CD14-positive monocyte (primary cell): ENCODE data around the gene FOXD4. TPM values are rescaled to one million over a fixed set of nuclear protein-coding genes. Genes with fewer than 3 reads are reported as not detected.
"Not testable (repeated sequence)": the region's sequence is repeated elsewhere in the genome, so short reads cannot be mapped to it uniquely, and the experiment has no call there.

ENCODE experiments used
- DNase-seq, 3 donors: peaks; one replicate each; pipeline ENCODE4 v3.0.0-alpha.2; 2011 to 2022
- H2AFZ ChIP-seq: 2 replicates; pipeline ENCODE4 v1.6.0; 2012; ENCODE audit warnings: mild to moderate bottlenecking, low read depth, low read length, inconsistent platforms; ENCODE audit not compliant: insufficient read depth, poor library complexity, severe bottlenecking
- H3K27ac ChIP-seq, 2 donors: 1 replicate in 1 of 2; 2 replicates in 1 of 2; pipeline ENCODE4 v1.5.1; 2012 to 2013; ENCODE audit warnings: low read length in 2 of 2, control low read depth in 1 of 2, inconsistent platforms in 1 of 2, low read depth in 1 of 2, mild to moderate bottlenecking in 1 of 2
- H3K27me3 ChIP-seq, 2 donors: one replicate each; pipeline versions ENCODE4 v1.6.0 to v1.6.1; 2011 to 2013; ENCODE audit warnings: low read length in 2 of 2; ENCODE audit not compliant: control insufficient read depth in 2 of 2, insufficient read depth in 2 of 2
- H3K36me3 ChIP-seq, 2 donors: replicated peaks in 1 of 2; 1 replicate in 1 of 2; 2 replicates in 1 of 2; pipeline versions ENCODE4 v1.5.1 to v1.6.1; 2012 to 2013; ENCODE audit warnings: low read length in 2 of 2, control low read depth in 1 of 2, inconsistent platforms in 1 of 2, mild to moderate bottlenecking in 1 of 2; ENCODE audit not compliant: insufficient read depth in 2 of 2, control insufficient read depth in 1 of 2
- H3K4me1 ChIP-seq, 2 donors: 1 replicate in 1 of 2; 2 replicates in 1 of 2; pipeline versions ENCODE4 v1.5.1 to v1.6.1; 2012 to 2013; ENCODE audit warnings: low read length in 2 of 2, control low read depth in 1 of 2, inconsistent platforms in 1 of 2, mild to moderate bottlenecking in 1 of 2, moderate library complexity in 1 of 2; ENCODE audit not compliant: insufficient read depth in 2 of 2, control insufficient read depth in 1 of 2
- H3K4me2 ChIP-seq: replicated peaks from 2 replicates; pipeline ENCODE3; 2012; ENCODE audit warnings: low read length, moderate library complexity, mild to moderate bottlenecking; ENCODE audit not compliant: poor library complexity, severe bottlenecking; ENCODE audit errors: extremely low read depth
- H3K4me3 ChIP-seq, 3 experiments: fragments of 200-600 bp in 1 of 3; sonication (generic) in 1 of 3; replicated peaks in 1 of 3; 1 replicate in 2 of 3; 2 replicates in 1 of 3; pipeline ENCODE4 v1.5.1; 2011 to 2013; ENCODE audit warnings: low read length in 3 of 3, mild to moderate bottlenecking in 3 of 3, control low read depth in 2 of 3, low read depth in 2 of 3, inconsistent platforms in 1 of 3, moderate library complexity in 1 of 3
- H3K79me2 ChIP-seq: 2 replicates; pipeline ENCODE4 v1.6.0; 2012; ENCODE audit warnings: mild to moderate bottlenecking, control low read depth, inconsistent platforms, low read length, moderate library complexity; ENCODE audit not compliant: insufficient read depth
- H3K9ac ChIP-seq: 2 replicates; pipeline ENCODE4 v1.6.0; 2017; ENCODE audit warnings: low read length, mild to moderate bottlenecking; ENCODE audit not compliant: insufficient read depth, poor library complexity, severe bottlenecking
- H3K9me3 ChIP-seq, 2 donors: replicated peaks in 1 of 2; 1 replicate in 1 of 2; 2 replicates in 1 of 2; pipeline versions ENCODE4 v1.5.1 to v1.6.1; 2012 to 2013; ENCODE audit warnings: low read length in 2 of 2, control low read depth in 1 of 2; ENCODE audit not compliant: control insufficient read depth in 1 of 2, insufficient read depth in 1 of 2
- H4K20me1 ChIP-seq: 2 replicates; pipeline ENCODE4 v1.6.0; 2012; ENCODE audit warnings: mild to moderate bottlenecking, low read length, control low read depth, moderate library complexity; ENCODE audit not compliant: insufficient read depth
- H3K27ac Mint-ChIP-seq, 7 donors: one replicate each; pipeline ENCODE4 v1.8.0; 2020; ENCODE audit warnings: mild to moderate bottlenecking in 7 of 7, mixed read lengths in 7 of 7, moderate library complexity in 6 of 7, inconsistent platforms in 2 of 7
- H3K27me3 Mint-ChIP-seq, 3 donors: one replicate each; pipeline ENCODE4 v1.8.0; 2021 to 2022; ENCODE audit warnings: low read depth in 3 of 3, mild to moderate bottlenecking in 3 of 3, mixed read lengths in 3 of 3, moderate library complexity in 3 of 3, inconsistent platforms in 1 of 3
- H3K36me3 Mint-ChIP-seq, 2 donors: one replicate each; pipeline ENCODE4 v1.8.0; 2020; ENCODE audit warnings: mixed read lengths in 2 of 2, inconsistent platforms in 1 of 2, mild to moderate bottlenecking in 1 of 2
- H3K4me1 Mint-ChIP-seq: one replicate; pipeline ENCODE4 v1.8.0; 2020; ENCODE audit warnings: mild to moderate bottlenecking, mixed read lengths
- H3K4me3 Mint-ChIP-seq, 2 donors: one replicate each; pipeline ENCODE4 v1.8.0; 2020; ENCODE audit warnings: mild to moderate bottlenecking in 2 of 2, mixed read lengths in 2 of 2, moderate library complexity in 1 of 2
- H3K9me3 Mint-ChIP-seq, 7 donors: one replicate each; pipeline ENCODE4 v1.8.0; 2020 to 2022; ENCODE audit warnings: mixed read lengths in 7 of 7, mild to moderate bottlenecking in 6 of 7, moderate library complexity in 6 of 7, inconsistent platforms in 2 of 7
- WGBS: methylation state at CpG from one replicate; pipeline ENCODE4 v1.1.5; 2013; ENCODE audit warnings: missing lambda C conversion rate; ENCODE audit not compliant: insufficient coverage; 5-methylcytosine and 5-hydroxymethylcytosine counted together
- intact Hi-C, 2 donors: fragments of 100-400 bp; cut with micrococcal nuclease; formaldehyde crosslinking; loops; one replicate each; pipeline versions ENCODE4 v1.15.0 to v1.15.1; 2023
- polyA plus RNA-seq, 3 donors: library from polyadenylated mRNA; depleted of rRNA in 1 of 3; unstranded in 2 of 3; stranded (reverse) in 1 of 3; fragments of 300-500 nt in 2 of 3; fragments of >200 nt in 1 of 3; fragmentation: Illumina TruSeq in 2 of 3; gene quantifications; 1 replicate in 2 of 3; 2 replicates in 1 of 3; pipeline ENCODE4 v1.2.3, GENCODE V29; 2012 to 2021

The FOXD4 gene
- polyA plus RNA-seq, 3 donors: not detected

DNA sequence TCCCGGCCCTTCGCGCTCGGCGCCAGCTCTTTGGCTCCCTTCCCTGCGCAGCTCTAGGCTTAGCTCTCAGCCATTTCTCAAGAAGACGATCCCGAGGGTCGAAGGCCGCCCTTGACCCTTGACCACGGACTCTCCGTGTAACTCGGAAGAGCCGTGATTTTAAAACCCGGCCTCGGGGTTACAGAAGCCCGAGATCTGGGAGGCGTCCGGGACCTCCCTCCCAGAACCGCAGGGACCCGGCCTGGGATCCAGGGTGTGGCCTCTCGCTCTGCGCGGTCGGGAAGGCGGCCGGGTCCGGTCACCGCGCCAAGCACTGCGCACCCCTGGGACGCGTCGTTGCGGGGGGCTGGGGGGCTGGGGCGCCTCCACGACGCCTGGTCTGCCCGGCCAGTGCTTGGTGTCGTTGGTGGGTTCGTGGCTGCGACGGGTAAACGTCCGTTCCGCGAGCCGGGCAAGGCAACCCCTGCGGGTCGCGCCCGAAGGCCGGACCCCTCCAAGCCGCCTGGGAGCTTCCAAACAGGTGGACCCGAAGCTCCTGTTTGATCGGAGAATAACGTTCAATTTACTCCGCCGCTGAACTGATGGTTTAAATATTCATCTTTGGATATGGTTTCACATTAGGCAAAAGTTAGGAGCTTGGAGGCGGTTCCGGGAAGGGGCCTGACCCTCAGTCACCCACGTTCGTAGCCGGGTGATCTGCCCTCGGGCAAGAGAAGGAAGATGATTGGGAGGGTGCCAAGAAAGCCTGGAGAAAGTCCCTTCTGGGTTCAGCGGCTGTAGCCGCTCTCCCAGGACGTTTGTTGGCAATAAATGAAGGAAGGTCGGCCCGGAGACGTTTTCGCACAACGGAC is 3.7 kb downstream of the FOXD4 start:
- Histone ChIP-seq H3K27me3 (peaks cover 33 to 57% of the 10 kb centered on the region in 2 donors), H2AFZ (peak overlapping the region; percentile 71), H3K4me1 (peaks cover 20 to 25% of the 10 kb centered on the region in 2 donors), H3K9ac (peak overlapping the region; percentile 15), H3K4me2 (peak overlapping the region; percentile 59), H3K4me3 (peak overlapping the region; percentile 36 to 68 (median 39))
- Mint-ChIP-seq H3K9me3 (peaks cover 0 to 22% (median 10%) of the 10 kb centered on the region in 7 donors), H3K36me3 (peaks cover 9 to 20% of the 10 kb centered on the region in 2 donors), H3K27me3 (peaks cover 61 to 81% (median 62%) of the 10 kb centered on the region in 3 donors), H3K4me1 (peaks cover 29% of the 10 kb centered on the region), H3K27ac (peak overlapping the region in 4 of 7 donors; percentile 48 to 81 (median 62)), H3K4me3 (peak overlapping the region; percentile 83 to 97)
- H3K79me2 ChIP-seq, H3K27ac ChIP-seq, intact Hi-C loops, H4K20me1 ChIP-seq, H3K36me3 ChIP-seq, H3K9me3 ChIP-seq: not testable (repeated sequence)
- peak in 2 of 3 donors; percentile 20 to 50 for DNase-seq
- WGBS: 3% methylated on average over 35 of the region's 73 CpGs

DNA sequence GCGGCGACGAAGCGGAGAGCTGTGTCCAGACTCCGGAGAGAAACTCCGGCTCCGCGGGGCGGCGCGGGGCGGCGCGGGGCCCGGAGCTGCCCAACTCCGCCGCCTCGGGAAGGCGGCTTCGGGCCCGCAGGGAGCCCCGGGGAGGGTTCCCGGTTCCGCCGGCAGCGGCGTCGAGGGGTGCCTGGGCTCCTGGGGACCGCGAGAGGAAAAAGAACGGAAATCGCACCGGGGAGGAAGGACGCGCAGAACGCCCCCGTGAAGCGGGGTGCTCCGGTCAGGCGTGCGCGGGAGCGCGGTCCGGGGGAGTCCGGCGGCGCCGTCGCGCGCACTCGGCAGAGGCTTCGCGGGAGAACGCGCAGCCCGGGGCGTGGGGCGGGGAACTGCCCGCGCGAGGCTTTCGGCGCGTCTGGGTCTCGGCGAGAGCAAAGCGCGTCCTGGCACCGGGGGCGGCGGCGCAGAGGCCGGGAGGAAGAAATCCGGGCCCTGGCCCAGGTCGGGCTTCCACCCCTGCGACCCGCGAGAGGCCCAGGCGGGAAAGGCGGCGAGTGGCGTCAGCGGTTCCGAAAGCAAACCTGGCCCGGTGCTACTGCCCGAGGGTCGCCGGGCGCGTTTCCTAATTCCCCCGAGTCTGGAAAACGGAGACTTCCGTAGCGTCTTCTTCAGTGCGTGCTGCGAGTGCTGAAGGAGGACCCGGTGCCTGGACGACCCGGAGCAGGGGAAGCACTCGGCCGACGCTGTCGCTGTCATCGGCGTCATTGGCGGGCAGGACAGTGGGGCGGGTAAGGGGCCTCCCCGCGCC is 4.5 kb downstream of the FOXD4 start:
- H3K79me2 ChIP-seq, H3K36me3 ChIP-seq, H4K20me1 ChIP-seq, intact Hi-C loops, H3K9me3 ChIP-seq, H3K27ac ChIP-seq: not testable (repeated sequence)
- H3K4me3 ChIP-seq: peak overlapping the region; percentile 36 to 68 (median 39)
- whole genome bisulfite sequencing: under 1% methylated on average over 105 of the region's 111 CpGs
- peak overlapping the region; percentile 83 to 93 for H3K4me3 Mint-ChIP-seq
- H2AFZ ChIP-seq: peak overlapping the region; percentile 71
- H3K27me3 ChIP-seq: peaks cover 39 to 66% of the 10 kb centered on the region in 2 donors
- peak overlapping the region; percentile 54 for H3K9ac ChIP-seq
- peak overlapping the region in 4 of 7 donors; percentile 60 to 76 (median 69) for H3K27ac Mint-ChIP-seq
- peak overlapping the region; percentile 59 for H3K4me2 ChIP-seq
- H3K27me3 Mint-ChIP-seq: peaks cover 64 to 84% (median 66%) of the 10 kb centered on the region in 3 donors
- H3K4me1 ChIP-seq: peaks cover 20 to 25% of the 10 kb centered on the region in 2 donors
- peak; percentile 58 to 76 (median 69) for DNase-seq
- peaks cover 9 to 17% of the 10 kb centered on the region in 2 donors for H3K36me3 Mint-ChIP-seq
- peaks cover 31% of the 10 kb centered on the region for H3K4me1 Mint-ChIP-seq
- peaks cover 0 to 22% (median 13%) of the 10 kb centered on the region in 7 donors for H3K9me3 Mint-ChIP-seq

DNA sequence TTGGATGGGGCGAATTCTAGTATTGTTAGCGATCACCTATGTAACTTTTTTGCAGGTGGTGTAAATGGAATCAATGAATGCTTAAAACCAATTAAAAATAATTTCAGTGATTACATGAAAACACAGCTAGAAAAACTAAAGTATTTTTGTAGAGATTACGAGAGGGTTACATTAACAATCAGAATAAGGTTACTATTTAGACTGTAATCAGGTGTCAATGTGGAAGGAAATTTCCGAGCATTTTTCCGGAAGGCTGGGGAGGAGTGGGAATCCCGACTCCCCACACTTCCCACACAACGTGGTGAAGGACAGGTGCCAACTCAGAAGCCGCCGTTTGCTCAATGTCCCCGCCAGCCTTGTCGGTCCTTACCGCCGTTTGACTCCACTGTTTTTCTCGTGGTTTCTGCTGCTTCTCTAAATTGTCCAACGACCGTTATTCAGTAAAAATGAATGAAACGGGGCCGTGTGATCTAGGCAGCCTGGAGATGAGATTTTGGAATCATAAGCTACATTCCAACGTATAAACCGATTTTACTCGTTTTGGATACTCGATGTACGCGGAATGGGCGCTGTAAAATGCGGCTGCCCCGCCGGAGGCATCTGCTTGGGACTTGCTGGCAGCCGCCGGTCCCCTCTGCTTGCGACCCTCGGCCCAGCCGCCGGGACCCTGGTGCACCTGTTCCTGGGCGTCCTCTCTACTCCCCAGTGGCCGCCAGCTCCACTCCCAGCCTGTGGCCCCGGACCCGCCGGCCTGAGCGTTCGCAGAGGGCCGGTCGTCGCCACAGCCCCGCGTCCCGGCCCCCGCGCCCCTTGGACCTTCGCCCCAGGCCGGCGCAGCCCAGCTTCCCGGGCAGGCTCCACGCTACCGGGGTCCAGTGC is 5.4 kb downstream of the FOXD4 start:
- peak overlapping the region in 1 of 3 experiments; percentile 68 for H3K4me3 ChIP-seq
- H3K27ac ChIP-seq, H3K36me3 ChIP-seq, H3K79me2 ChIP-seq, H3K9ac ChIP-seq, intact Hi-C loops, H3K36me3 Mint-ChIP-seq, H3K9me3 ChIP-seq, H4K20me1 ChIP-seq, H3K27ac Mint-ChIP-seq: not testable (repeated sequence)
- Mint-ChIP-seq H3K4me3 (peak overlapping the region in 1 of 2 donors; percentile 93), H3K9me3 (peaks cover 0 to 17% (median 13%) of the 10 kb centered on the region in 7 donors), H3K27me3 (peaks cover 57 to 82% (median 61%) of the 10 kb centered on the region in 3 donors), H3K4me1 (peaks cover 27% of the 10 kb centered on the region)
- DNase-seq: peak in 2 of 3 donors; percentile 15 to 22
- peak overlapping the region; percentile 71 for H2AFZ ChIP-seq
- peak overlapping the region; percentile 59 for H3K4me2 ChIP-seq
- peaks cover 37 to 65% of the 10 kb centered on the region in 2 donors for H3K27me3 ChIP-seq
- H3K4me1 ChIP-seq: peaks cover 17 to 25% of the 10 kb centered on the region in 2 donors
- 0% methylated on average over 7 of the region's 55 CpGs for WGBS
